HG03196 (cell line): ENCODE measurements around the gene CDC42EP4.
"Not testable (repeated sequence)": the region's sequence is repeated elsewhere in the genome, so short reads cannot be mapped to it uniquely, and the experiment has no call there.

Experiments
- ATAC-seq: cut with Tn5 transposase; IDR thresholded peaks from one replicate; pipeline ENCODE4 v1.9.1; 2021; ENCODE audit not compliant: unreplicated experiment

The CDC42EP4 gene

GRCh38 chr17:73283250-73283649 is 28.6 kb downstream of the CDC42EP4 start:
- no peak for ATAC-seq

GRCh38 chr17:73282629-73283028 is 29.2 kb downstream of the CDC42EP4 start:
- ATAC-seq: no peak

- peak; percentile 90 for ATAC-seq
Observed at GRCh38 chr17:73281928-73282327, 29.9 kb downstream of the CDC42EP4 start.

GRCh38 chr17:73280191-73280590 is 31.6 kb downstream of the CDC42EP4 start:
- no peak for ATAC-seq

- ATAC-seq: no peak
Observed at GRCh38 chr17:73279704-73280103, 32.1 kb downstream of the CDC42EP4 start.

- no peak for ATAC-seq
Observed at GRCh38 chr17:73278465-73279453, 33.0 kb downstream of the CDC42EP4 start.

GRCh38 chr17:73278049-73278464 is 33.7 kb downstream of the CDC42EP4 start:
- ATAC-seq: no peak

GRCh38 chr17:73274490-73274889 is 37.3 kb downstream of the CDC42EP4 start:
- no peak for ATAC-seq

- no peak for ATAC-seq
Observed at GRCh38 chr17:73272906-73273218, 38.9 kb downstream of the CDC42EP4 start.

- peak; percentile 92 for ATAC-seq
Observed at GRCh38 chr17:73271072-73271471, 40.7 kb downstream of the CDC42EP4 start.

GRCh38 chr17:73269791-73270190 is 42.0 kb downstream of the CDC42EP4 start:
- no peak for ATAC-seq

- ATAC-seq: no peak
Observed at GRCh38 chr17:73269329-73269615, 42.5 kb downstream of the CDC42EP4 start.

GRCh38 chr17:73268582-73269328 is 43.0 kb downstream of the CDC42EP4 start:
- ATAC-seq: no peak

GRCh38 chr17:73267648-73268537 is 43.9 kb downstream of the CDC42EP4 start:
- ATAC-seq: no peak

GRCh38 chr17:73266796-73267195 is 45.0 kb downstream of the CDC42EP4 start:
- ATAC-seq: no peak

GRCh38 chr17:73265646-73266640 is 45.9 kb downstream of the CDC42EP4 start:
- no peak for ATAC-seq

- not testable (repeated sequence) for ATAC-seq
Observed at GRCh38 chr17:73264448-73264847, 47.4 kb downstream of the CDC42EP4 start.

GRCh38 chr17:73262676-73263642 is 48.8 kb downstream of the CDC42EP4 start:
- ATAC-seq: no peak
